Keratinocyte (primary cell): ENCODE results near the gene CGNL1.

Experiments
- EZH2 ChIP-seq: IDR thresholded peaks from one replicate; pipeline ENCODE4 v1.6.1; 2012; ENCODE audit warnings: inconsistent platforms, mild to moderate bottlenecking, low read length, moderate library complexity
- TF ChIP-seq, protein P1 (sequence below), 3 experiments: IDR thresholded peaks in 1 of 3; conservative IDR thresholded peaks in 1 of 3; optimal IDR thresholded peaks in 1 of 3; 2 replicates in 2 of 3; 3 replicates in 1 of 3; pipeline versions ENCODE3 to v1.5.1; 2011; ENCODE audit warnings: low read length in 3 of 3, mild to moderate bottlenecking in 3 of 3, moderate library complexity in 2 of 3, control low read depth in 1 of 3, inconsistent platforms in 1 of 3; ENCODE audit not compliant: insufficient read depth in 2 of 3; ENCODE audit errors: extremely low read depth in 1 of 3

DNA sequence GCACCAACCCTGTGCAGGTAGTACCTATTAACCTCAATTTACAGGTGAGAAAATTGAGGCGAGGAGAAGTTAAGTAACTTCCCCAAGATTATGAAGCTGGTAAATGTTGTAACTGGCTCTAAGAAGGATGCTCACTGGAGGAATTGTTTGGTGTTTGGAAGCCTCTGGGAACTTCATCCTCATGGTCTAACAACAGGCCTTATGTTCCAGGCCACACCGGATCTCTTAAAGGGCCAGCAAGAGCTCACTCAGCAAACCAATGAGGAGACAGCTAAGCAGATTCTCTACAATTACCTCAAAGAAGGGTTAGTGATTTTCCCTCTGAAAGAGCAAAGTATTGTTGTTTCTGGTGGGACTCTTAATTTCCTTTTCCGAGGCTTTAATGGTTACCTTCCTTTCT lies 63.9 kb downstream of the CGNL1 start:
- TF ChIP-seq EZH2 = no peak
- TF ChIP-seq, protein P1, sequence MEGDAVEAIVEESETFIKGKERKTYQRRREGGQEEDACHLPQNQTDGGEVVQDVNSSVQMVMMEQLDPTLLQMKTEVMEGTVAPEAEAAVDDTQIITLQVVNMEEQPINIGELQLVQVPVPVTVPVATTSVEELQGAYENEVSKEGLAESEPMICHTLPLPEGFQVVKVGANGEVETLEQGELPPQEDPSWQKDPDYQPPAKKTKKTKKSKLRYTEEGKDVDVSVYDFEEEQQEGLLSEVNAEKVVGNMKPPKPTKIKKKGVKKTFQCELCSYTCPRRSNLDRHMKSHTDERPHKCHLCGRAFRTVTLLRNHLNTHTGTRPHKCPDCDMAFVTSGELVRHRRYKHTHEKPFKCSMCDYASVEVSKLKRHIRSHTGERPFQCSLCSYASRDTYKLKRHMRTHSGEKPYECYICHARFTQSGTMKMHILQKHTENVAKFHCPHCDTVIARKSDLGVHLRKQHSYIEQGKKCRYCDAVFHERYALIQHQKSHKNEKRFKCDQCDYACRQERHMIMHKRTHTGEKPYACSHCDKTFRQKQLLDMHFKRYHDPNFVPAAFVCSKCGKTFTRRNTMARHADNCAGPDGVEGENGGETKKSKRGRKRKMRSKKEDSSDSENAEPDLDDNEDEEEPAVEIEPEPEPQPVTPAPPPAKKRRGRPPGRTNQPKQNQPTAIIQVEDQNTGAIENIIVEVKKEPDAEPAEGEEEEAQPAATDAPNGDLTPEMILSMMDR (optimal IDR thresholded peaks at IDR 0.05 in 1 of 3, IDR thresholded peaks at IDR 0.05 in 1 of 3, conservative IDR thresholded peaks at IDR 0.05 in 1 of 3; ENCODE audit: extremely low read depth in 1 of 3, insufficient read depth in 2 of 3, low read length in 3 of 3) = no peak
